ENCODE results near the gene PDE4D.

GRCh38 chr5:59066367-59067163, 827.0 kb downstream of the PDE4D start:
- no peak for TF ChIP-seq POLR2A (IDR thresholded peaks at IDR 0.05)
- TF ChIP-seq CTCF (IDR thresholded peaks at IDR 0.05) = no peak

All from right lobe of liver (tissue), 4 donors.